DMS 273 treated with DMSO at 0.1 percent for 48 hours (cell line): ENCODE measurements around the gene RPS4Y1.
"Not testable (repeated sequence)": the region's sequence is repeated elsewhere in the genome, so short reads cannot be mapped to it uniquely, and the experiment has no call there.

Experiments
- DNase-seq: peaks from one replicate; lab custom pipeline; 2025; lab: John Stamatoyannopoulos, UW

RPS4Y1 gene

DNA sequence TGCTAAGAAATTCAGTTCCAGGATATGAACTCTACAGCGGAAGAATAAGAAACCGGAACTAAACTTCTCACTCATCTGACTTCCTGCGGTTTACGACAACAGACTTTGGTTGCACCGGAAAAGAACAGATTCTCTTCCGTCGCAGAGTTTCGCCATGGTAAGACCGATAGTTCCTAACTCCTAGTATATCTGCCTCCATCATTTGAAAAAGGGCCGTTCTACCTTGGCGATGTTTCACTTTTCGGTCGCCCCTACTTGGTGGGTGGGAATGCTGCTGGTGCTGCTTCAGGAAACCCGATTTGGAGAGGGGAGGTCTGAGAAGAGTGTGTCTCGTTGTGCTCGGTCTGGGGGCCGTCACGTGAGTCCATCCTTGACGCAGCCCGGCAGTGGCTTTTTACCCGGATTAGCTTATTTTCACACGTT, at the start of gene RPS4Y1:
Gene RPS4Y1 (plus strand): TSS at position 132 of the 423 bp plus-strand sequence. CDS start 23 bp downstream, at position 155.
- no peak for DNase-seq

DNA sequence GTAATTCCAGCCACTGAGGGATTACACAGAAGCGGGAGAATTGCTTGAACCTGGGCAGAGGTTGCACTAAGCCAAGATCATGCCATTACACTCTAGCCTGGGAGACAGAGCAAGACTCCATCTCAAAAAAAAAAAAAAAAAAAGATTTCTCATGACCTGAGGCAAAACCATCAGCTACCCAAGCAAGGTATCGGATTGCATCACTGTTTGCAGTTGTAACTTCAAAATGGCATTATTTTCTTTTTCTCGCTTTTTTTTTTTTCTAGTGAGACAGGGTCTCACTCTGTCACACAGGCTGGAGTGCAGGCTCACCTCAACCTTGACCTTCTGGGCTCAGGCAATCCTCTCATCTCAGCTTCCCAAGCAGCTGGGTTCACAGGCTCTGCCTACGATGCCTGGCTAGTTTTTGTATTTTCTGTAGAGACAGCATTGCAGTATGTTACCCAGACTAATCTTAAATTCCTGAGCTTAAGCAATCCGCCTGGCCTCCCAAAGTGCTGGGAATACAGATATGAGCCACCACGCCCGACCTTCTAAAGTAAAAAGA, 44.4 kb upstream of the RPS4Y1 start:
- DNase-seq, result no peak

DNA sequence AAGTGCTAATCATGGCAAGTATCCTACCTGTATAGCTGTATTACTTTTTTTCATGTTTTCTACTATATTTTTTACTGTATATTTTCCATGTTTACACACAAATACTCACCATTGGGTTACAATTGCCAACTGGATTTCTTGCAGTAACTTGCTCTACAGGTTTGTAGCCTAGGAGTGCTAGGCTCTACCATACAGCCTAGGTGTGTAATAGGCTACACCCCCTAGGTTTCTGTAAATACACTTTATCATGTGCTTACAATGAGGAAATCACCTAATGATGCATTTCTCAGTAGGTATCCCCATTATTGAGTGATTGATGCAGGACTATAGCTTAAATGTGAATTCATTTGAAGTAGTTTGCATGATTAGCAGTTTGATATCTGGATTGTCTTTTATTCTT, 43.4 kb upstream of the RPS4Y1 start:
- DNase-seq, result no peak

DNA sequence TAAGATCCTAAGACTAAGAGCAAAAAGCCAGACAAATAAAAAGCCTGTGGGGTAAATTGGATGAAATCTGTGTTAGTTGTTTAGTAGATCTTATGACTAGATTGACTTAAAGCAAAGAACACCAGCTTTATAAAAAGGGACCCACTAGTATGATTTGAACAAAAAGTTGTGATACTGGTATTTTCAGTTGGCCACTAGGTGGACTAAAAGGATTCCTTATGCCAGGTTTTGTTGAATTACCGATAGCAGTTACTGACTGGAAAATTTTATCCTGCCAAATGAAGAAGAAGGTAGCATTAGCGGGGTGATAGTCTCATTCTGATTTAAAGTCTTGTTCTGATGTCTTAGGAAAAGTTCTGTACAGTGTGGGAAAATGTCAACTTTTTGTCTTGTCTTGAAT, 41.2 kb upstream of the RPS4Y1 start:
- no peak for DNase-seq

DNA sequence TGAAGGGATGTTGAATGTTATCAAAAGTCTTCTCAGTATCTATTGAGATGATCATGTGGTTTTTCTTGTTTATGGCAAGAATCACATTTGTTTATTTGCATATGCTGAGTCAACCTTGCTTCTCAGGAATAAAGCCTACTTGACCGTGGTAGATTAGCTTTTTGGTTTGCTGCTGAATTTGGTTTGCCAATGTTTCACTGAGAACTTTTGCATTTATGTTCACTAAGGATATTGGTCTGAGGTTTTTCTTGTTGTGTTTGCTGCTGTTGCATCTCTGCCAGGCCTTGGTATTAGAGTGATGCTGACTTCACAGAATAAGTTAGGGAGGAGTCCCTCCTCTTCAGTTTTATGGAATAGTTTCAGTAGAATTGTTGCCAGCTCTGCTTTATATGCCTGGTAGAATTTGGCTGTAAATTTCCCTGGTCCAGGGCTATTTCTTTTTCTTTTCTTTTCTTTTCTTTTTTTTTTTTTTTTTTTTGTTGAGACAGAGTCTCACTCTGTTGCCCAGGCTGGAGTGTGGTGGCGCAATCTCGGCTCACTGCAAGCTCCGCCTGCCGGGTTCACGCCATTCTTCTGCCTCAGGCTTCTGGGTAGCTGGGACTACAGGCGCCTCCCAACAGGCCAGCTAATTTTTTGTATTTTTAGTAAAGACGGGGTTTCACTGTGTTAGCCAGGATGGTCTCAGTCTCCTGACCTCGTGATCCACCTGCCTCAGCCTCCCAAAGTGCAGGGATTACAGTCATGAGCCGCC, 24.1 kb upstream of the RPS4Y1 start:
- DNase-seq, result not testable (repeated sequence)

DNA sequence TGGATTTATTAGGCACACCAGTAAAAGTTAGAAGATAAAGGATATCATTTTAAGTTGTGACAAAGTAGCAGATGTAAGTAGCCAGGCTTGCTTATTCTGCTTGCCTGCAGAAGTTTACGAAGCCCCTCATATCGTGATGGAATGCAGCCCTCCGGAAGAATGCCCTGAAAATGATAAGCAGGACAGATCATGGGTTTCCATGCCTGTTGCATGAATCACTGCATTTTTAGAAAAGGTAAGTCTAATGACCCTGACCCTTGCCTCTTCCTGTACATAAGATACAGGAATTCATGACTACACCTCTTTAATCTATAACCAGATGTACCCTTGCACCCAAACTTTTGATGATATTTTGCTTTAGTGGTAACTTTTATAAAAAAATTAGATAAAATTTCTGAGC, 16.9 kb upstream of the RPS4Y1 start:
- no peak for DNase-seq

DNA sequence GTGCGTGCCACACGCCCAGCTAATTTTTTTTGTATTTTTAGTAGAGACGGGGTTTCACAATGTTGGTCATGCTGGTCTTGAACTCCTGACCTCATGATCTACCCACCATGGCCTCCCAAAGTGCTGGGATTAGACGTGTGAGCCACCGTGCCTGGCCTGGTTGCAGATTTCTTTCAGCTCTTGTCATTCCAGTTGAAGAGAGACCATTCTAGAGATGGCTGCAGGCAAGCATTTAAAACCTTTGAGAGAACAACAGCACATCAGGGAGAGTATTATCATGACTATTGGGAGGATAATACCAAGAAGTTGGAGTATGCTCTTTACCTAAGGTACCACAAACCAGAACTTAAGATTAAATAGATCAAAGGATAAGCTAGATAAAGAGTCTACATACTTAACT, 12.9 kb upstream of the RPS4Y1 start:
- DNase-seq, result no peak

DNA sequence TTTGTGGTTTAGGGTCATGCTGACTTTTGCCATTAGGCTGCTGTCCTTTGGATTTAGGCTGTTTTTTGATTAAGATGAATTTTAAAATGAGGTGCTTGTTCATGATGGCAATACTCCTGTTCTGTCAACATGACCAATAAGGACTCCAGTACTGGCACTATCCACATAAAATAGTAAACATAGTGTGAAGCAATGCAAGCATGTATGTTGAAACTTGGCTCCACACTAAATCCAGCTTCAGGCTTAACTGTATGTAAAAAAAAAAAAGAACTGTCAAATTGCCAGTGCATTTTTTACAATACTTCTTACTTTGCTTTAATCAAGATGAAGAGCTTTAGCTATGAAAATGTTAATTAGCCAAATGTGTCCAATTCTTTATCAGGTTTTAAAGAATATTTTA, 6.2 kb upstream of the RPS4Y1 start:
- DNase-seq, result no peak

DNA sequence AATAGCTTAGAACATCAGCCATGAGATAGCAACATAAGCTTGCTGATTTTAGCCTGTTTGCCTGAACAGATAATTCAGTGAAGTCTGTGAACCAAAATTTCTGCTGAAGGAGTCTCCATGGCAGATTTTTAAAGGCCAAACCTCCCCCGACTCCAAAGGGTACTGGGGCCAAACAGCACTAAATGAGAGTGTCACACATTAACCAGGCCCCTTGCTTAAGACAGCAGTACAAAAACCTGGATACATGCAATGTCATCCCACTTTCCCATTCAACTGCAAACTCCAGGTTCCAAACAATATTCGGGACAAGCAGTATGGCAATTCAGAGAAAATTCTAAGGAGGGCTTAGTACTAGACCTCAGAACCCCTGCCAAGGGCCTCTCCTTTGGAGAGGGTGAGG, 4.3 kb upstream of the RPS4Y1 start:
- no peak for DNase-seq

DNA sequence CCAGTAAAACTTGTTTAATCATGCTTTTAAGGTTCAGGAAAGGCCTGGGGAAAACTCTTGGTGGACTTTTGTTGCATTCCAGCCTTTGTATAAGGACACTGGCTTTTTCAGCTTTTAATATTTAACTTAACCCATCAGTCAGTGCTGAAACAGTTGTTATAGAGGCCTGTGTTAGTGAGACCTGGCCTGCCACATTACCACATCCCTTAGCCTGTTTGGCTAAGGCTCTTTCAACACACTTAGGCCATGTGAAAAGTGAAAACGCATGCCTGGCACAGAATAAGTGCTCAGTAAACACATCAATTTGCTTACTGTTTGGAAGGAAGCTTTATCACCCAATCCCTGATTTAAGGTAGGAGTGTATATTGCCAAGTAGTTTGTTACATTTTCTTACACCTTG, 3.5 kb upstream of the RPS4Y1 start:
- DNase-seq, result no peak

DNA sequence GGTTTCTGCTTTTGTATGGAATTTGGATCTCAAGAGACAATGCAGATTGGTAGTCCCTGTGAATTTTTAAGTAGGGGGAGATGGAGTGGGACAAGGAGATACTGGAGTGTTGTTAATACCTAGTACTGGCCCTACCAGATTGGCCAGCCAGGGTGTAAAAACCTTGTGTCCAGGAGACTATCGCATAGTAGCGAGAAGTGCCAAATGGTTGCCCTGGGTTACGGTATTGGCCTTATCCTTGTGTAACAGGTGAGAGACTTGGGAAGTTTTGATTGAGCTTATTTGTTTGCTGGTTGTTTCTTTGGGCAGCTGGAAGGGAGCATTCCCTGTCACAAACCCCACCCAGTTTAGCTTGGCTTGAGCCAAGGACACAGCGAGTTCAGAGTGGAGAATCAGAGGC, 5.4 kb downstream of the RPS4Y1 start:
- DNase-seq, result no peak

DNA sequence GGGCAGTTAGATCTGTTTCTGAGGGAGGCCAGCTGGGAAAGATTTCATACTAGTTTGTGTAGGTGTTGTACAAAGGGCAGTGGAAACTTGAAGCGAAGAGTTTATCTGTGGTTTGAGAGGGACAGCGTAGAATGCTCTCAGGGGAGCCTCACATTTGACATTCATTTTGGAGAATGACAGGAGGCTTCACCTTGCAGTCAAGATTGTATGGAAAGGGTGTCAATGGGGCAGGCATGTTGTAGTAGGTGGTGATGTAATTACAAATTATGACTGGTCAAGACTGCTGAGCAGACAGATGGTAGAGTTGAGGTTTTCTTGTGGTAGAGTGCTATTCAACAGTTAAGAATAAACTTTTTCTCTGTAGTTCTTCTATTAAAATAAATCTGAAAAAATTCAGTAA, 7.0 kb downstream of the RPS4Y1 start:
- no peak for DNase-seq

DNA sequence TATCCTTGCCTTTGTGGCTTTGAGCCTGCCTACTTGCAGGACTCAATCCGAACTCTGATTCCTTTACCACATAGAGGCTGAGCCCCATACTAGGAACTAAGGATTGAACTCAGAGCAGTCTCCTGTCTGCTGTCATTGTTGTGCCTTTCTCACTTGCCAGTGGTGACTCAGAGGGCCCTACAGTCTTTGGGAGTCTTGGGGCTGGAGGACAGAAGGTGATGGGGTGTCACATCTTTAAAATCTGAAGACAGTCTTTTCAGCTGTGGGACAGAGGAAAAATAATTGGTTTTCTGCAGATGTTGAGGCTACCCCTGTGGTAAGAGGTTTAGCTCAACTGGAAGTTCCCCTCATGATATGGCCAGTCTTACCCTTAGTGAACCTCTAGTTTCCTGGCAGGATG, 8.0 kb downstream of the RPS4Y1 start:
- DNase-seq, result no peak

DNA sequence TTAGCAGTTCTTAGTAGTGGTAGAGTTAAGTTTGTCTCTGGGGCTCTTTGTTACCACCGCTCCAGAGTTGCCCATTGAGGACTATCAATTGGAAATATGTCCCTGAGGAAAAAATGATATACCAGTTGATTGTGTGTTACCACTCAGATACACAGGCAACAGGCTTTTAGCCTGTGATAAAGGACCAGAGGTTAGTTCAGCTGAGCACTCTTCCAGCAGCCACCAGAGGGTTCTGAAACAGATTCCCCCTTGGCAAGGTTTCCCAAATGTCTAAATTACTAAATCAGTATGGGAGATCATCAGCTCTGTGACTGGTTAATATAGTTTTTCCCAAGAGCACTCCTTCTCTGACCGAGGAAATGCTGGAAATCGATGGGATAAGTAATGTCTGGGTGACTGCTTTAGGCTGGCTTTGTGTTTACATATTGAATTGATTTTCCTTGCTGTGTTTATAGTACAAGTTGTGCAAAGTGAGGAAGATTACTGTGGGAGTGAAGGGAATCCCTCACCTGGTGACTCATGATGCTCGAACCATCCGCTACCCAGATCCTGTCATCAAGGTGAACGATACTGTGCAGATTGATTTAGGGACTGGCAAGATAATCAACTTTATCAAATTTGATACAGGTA, 12.9 kb downstream of the RPS4Y1 start:
- DNase-seq, result no peak

DNA sequence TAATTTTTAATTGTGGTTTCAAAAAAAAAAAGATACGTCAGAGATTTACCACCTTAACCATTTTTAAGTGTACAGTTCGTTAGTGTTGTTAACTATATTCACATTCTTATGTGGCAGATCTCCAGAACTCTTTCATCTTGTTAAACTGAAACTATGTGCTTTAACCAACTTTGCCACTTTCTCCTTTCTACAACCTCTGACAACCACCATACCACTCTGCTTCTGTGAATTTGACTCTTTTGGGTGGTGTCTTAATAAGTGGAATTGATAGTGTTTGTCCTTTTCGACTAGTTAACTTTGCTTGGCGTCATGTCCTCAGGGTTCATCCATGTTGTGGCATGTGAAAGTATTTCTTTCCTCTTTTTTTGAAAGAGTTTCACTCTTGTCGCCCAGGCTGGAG, 15.7 kb downstream of the RPS4Y1 start:
- no peak for DNase-seq

DNA sequence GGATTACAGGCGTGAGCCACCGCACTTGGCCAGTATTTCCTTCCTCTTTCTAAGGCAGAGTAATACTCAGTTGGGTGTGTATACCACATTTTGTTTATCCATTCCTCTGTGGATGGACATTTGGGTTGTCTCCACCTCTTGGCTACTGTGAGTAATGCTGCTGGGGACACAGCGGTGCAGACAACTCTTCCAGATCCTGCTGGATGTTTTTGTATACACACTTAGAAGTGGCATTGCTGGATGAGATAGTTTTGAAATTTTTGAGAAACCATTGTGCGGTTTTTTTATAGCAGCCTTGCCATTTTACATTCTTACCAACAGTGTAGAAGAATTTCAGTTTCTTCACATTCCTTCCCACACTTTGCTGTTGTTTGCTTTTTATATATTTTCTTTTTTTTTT, 16.3 kb downstream of the RPS4Y1 start:
- no peak for DNase-seq

DNA sequence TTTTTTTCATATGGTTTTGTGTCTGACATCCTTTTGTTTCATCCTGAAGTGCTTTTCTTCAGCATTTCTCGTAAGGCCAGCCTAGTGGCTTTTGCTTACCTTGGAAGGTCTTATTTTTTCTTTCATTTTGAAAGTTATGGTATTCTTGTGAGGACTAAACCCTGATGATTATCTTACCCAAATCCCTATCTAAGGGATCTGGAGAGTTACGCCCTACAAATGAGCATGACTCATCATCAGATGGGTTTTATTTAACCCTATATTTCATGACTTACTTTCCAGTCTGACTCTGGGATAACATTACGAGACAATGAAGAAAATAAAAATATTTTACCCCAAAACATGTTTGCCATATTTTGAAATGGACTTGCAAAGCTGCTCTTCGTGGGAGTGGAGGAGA, 18.4 kb downstream of the RPS4Y1 start:
- DNase-seq, result no peak

DNA sequence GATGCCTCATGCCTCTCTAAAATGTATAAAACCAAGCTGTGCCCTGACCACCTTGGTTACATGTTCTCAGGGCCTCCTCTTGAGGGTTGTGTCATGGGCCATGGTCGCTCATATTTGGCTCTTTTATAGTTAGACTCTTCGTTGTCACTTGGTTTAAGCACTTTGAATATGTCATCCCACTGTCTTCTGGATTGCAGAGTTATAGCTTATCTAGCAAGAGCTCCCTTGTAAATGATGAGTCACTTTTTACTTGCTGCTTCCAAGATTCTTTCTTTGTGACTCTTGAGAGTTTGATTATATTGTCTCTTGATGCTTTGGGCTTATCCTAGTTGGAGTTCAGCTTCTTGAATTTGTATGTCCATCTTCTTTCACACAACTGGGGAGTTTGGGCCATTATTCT, 19.1 kb downstream of the RPS4Y1 start:
- DNase-seq, result no peak

DNA sequence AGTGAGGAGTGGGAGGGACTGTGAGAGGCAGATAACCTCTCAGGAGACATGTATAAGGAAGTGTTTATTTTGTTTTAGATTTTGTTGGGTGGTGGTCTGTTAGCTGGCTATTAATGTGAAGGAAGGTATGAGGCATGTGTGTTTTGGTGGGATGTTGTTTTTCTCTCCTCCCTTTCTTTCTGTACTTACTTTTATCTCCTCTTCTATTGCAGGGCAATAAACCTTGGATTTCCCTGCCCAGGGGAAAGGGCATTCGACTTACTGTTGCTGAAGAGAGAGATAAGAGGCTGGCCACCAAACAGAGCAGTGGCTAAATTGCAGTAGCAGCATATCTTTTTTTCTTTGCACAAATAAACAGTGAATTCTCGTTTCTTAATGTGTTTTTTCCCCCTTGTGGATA, 25.2 kb downstream of the RPS4Y1 start:
- no peak for DNase-seq

DNA sequence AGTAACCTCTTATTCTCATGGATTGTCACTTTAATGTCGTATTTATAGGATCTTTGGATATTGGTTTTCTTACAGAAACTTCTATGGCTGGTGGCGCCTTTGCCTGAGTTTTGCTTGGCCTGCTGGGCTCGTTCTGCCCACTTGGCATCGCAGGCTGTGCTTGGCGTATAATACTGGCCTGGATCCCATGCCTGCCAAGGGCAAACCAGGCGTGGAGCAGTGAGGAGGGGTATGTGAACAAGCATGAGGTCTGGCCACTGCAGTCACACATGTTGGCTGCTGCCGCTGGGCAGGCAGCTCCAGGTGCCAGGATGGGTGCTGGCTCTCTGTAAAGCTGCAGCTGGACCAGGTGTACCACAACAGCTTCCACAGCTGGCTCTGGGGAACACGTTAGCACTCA, 26.1 kb downstream of the RPS4Y1 start:
- DNase-seq, result no peak

DNA sequence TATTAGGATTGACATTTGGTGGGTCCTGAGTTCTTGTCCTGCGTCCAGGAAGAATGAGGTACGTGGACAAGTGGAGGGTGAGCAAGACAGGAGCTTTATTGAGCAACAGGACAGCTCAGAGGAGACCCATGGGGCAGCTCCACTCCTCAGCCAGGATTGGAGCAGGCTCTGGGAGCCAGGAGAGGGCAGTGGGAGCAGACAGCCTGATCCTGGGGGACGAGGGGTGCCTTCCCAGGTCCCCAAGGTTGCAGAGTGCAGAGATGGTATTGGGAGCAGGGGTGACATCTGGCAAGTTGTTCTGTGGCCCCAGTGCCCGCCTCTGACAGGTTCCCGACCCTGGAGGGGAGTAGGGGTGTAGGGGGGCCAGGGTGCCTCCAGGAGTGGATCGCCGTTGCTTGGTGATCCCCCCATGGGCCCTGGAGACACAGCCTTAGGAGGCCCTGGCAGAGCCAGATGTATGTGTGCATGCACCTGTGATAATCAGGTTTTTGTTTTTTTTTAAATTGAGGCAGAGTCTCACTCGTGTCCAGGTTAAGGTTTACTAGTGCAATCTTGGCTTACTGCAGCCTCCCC, 26.7 kb downstream of the RPS4Y1 start:
- no peak for DNase-seq

DNA sequence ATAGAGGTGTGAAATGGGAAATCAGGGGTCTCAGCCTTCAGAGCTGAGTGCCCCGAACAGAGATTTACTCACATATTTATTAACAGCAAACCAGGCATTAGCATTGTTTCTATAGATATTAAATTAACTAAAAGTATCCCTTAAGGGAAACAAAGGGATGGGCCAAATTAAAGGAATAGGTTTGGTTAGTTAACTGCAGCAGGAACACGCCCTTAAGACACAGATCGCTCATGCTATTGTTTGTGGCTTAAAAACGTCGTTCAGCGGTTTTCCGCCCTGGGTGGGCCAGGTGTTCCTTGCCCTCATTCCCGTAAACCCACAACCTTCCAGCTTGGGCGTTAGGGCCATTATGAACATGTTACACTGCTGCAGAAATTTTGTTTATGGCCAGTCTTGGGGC, 30.8 kb downstream of the RPS4Y1 start:
- not testable (repeated sequence) for DNase-seq

DNA sequence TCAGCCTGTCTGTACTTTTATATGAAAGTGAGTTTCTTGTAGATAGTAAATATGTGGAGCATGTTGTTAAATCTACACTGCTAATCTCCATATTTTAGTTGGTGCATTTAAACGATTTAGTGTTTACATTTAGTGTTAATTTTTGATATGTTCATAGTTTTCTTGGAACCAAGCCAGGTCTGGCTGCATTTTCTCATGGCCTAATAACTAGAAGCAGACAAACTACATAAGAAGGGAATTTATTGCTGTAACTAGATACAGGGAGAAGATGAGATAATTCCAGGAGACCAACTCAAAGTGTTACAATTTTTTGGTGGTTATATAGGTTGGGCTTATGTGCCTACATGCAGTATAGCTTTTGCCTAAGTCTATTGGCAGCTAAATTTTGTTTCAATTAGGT, 32.8 kb downstream of the RPS4Y1 start:
- no peak for DNase-seq
